BJ (cell line): ENCODE data around the gene ATXN1L. TPM values are rescaled to one million over a fixed set of nuclear protein-coding genes. Genes with fewer than 3 reads are reported as not detected.

Experiments
- CTCF ChIA-PET: fragments of 350-600 bp; formaldehyde crosslinking; extraction: SDS; loops from one replicate; lab custom pipeline; 2021; ENCODE audit warnings: antibody characterized with exemption, inconsistent platforms; lab: Yijun Ruan, JAX
- POLR2A ChIA-PET: fragments of 300-600 bp; sonication (Branson Sonifier 250); formaldehyde crosslinking; extraction: SDS; loops from one replicate; lab custom pipeline; 2021; ENCODE audit warnings: antibody characterized with exemption; lab: Charles Lee
- DNase-seq: peaks from one replicate; pipeline ENCODE4 v3.0.0-alpha.2; 2011; ENCODE audit warnings: low read depth
- H3K27me3 ChIP-seq: 2 replicates; pipeline ENCODE4 v1.6.0; 2011; ENCODE audit warnings: low read length; ENCODE audit not compliant: control insufficient read depth, insufficient read depth
- H3K36me3 ChIP-seq: 2 replicates; pipeline ENCODE4 v1.5.1; 2011; ENCODE audit warnings: low read length; ENCODE audit not compliant: control insufficient read depth, insufficient read depth
- H3K4me3 ChIP-seq: 2 replicates; pipeline ENCODE4 v1.5.1; 2011; ENCODE audit warnings: low read depth, mild to moderate bottlenecking, control low read depth, low read length
- polyA plus RNA-seq: library from polyadenylated mRNA; depleted of rRNA; stranded (reverse); fragments of >200 nt; gene quantifications from 2 replicates; pipeline ENCODE4 v1.2.3, GENCODE V29; 2011
- TF ChIP-seq, protein P1 (sequence below): IDR thresholded peaks from 2 replicates; pipeline ENCODE4 v1.5.1; 2011; ENCODE audit warnings: low read depth, mild to moderate bottlenecking, control low read depth, inconsistent platforms, low read length, moderate library complexity; ENCODE audit not compliant: insufficient read depth

Gene ATXN1L
- polyA plus RNA-seq, 1 experiment = 13.6 TPM

DNA sequence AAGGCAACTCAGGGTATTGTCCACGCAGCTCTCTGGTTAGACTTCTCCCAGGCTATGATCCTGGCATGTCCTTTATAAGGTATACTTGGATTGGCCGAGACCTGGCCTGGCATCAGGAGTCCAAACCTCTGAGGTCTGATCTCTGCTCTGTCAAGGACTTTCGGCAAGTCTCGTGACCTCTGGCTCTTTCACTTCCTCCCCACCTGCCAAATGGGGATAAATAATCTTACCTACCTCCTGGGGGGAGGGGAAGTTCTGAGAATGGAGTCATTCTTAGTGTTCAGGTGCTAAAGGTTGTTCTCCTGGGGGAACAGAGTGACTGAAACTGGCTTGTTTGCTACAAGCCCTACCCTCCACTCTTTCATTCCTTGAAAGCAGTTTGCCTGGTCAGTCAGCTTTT is 7.6 kb downstream of the ATXN1L start:
- CTCF ChIA-PET = interaction anchor here (1.0 to 1.1 kb wide), 2 partner anchors 29 to 108 kb away, joined by 3 to 5 read pairs; no protein-coding TSS in a partner anchor
- DNase-seq = no peak
- TF ChIP-seq, protein P1, sequence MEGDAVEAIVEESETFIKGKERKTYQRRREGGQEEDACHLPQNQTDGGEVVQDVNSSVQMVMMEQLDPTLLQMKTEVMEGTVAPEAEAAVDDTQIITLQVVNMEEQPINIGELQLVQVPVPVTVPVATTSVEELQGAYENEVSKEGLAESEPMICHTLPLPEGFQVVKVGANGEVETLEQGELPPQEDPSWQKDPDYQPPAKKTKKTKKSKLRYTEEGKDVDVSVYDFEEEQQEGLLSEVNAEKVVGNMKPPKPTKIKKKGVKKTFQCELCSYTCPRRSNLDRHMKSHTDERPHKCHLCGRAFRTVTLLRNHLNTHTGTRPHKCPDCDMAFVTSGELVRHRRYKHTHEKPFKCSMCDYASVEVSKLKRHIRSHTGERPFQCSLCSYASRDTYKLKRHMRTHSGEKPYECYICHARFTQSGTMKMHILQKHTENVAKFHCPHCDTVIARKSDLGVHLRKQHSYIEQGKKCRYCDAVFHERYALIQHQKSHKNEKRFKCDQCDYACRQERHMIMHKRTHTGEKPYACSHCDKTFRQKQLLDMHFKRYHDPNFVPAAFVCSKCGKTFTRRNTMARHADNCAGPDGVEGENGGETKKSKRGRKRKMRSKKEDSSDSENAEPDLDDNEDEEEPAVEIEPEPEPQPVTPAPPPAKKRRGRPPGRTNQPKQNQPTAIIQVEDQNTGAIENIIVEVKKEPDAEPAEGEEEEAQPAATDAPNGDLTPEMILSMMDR = no peak
- H3K4me3 ChIP-seq = no peak overlapping the region
- H3K27me3 ChIP-seq = no peaks in the 10 kb centered on the region
- POLR2A ChIA-PET = no interaction called here
- peaks cover 34% of the 10 kb centered on the region for H3K36me3 ChIP-seq

DNA sequence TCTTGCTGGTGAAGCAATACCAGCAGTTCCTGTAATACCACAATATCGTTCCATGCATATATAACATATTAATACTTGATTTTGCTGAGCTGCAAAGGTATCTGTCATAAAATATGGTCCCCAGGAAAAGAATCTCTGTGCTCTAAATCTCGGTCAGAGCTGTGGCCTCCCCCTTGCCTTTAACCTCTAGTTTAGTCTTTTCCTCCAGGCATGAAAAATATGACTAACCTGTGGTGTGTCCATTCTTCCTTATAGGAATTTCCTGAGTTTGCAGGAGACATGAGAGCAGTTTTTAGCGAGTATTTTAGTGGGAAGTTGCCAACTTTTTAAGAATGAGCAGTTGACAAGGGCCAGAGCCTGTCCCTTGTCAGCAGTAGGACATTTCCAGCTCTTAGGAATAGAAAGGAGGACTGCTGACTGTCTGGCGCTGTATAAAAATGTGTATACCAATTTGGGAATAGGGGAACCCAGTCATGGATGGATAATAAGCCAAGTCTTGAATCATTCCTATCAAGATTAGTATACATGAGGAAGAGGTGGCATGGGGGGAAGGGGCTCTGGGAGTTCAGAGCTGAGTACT is 8.7 kb downstream of the ATXN1L start:
- Histone ChIP-seq H3K4me3 (no peak overlapping the region), H3K27me3 (no peaks in the 10 kb centered on the region), H3K36me3 (peaks cover 29% of the 10 kb centered on the region)
- CTCF ChIA-PET = interaction anchor here (1.2 kb wide), 1 partner anchor 30 kb away, joined by 3 read pairs; the partner anchor contains the start of gene ZNF821
- POLR2A ChIA-PET = no interaction called here
- no peak for DNase-seq
- TF ChIP-seq, protein P1 = no peak

- Histone ChIP-seq H3K36me3 (peaks cover 19% of the 10 kb centered on the region), H3K27me3 (no peaks in the 10 kb centered on the region), H3K4me3 (no peak overlapping the region)
- no peak for DNase-seq
- TF ChIP-seq, protein P1 = no peak
- ChIA-PET POLR2A (no interaction called here), CTCF (interaction anchor here (2.9 kb wide), 1 partner anchor 27 kb away, joined by 17 read pairs; the partner anchor contains the start of gene ZNF821)
Observed at GRCh38 chr16:71855937-71856662, 10.3 kb downstream of the ATXN1L start.

- Histone ChIP-seq H3K4me3 (no peak overlapping the region), H3K36me3 (peaks cover 17% of the 10 kb centered on the region), H3K27me3 (no peaks in the 10 kb centered on the region)
- ChIA-PET POLR2A (no interaction called here), CTCF (interaction anchor here (1.9 kb wide), 1 partner anchor 102 kb away, joined by 5 read pairs; no protein-coding TSS in a partner anchor)
- TF ChIP-seq, protein P1 = no peak
- DNase-seq = no peak
Observed at GRCh38 chr16:71859762-71860521, 14.2 kb downstream of the ATXN1L start.

- ChIA-PET POLR2A (no interaction called here), CTCF (interaction anchor here (1.8 to 2.0 kb wide), 2 partner anchors 9 to 17 kb away, joined by 4 to 5 read pairs; no protein-coding TSS in a partner anchor)
- Histone ChIP-seq H3K27me3 (no peaks in the 10 kb centered on the region), H3K36me3 (peaks cover 16% of the 10 kb centered on the region), H3K4me3 (no peak overlapping the region)
- DNase-seq = no peak
- TF ChIP-seq, protein P1 = no peak
Observed at GRCh38 chr16:71863995-71864394, 18.2 kb downstream of the ATXN1L start.
